ENCODE measurements around the gene CCDC194. TPM values are rescaled to one million over a fixed set of nuclear protein-coding genes. Genes with fewer than 3 reads are reported as not detected.

The CCDC194 gene
- total RNA-seq, 3 donors from 2014 or later: 0.24 to 0.53 (median 0.46) TPM

GRCh38 chr19:17419154-17419620, 25.2 kb upstream of the CCDC194 start:
- no peaks in the 10 kb centered on the region for H3K9me3 Mint-ChIP-seq
- peaks cover 11% of the 10 kb centered on the region for H3K36me3 Mint-ChIP-seq (ENCODE audit: insufficient read depth)
- H3K27me3 Mint-ChIP-seq (ENCODE audit: low read depth): no peaks in the 10 kb centered on the region
- no peak for DNase-seq
- H3K4me1 Mint-ChIP-seq (ENCODE audit: low read depth): peaks cover 10% of the 10 kb centered on the region
- H3K4me3 Mint-ChIP-seq: peak overlapping the region; percentile 91
- ATAC-seq: no peak

GRCh38 chr19:17418710-17419109, 24.7 kb upstream of the CCDC194 start:
- Mint-ChIP-seq H3K4me1 (ENCODE audit: low read depth) (peaks cover 10% of the 10 kb centered on the region), H3K27me3 (ENCODE audit: low read depth) (no peaks in the 10 kb centered on the region), H3K36me3 (ENCODE audit: insufficient read depth) (peaks cover 11% of the 10 kb centered on the region), H3K9me3 (no peaks in the 10 kb centered on the region), H3K4me3 (peak overlapping the region; percentile 91)
- no peak for DNase-seq
- ATAC-seq: no peak

GRCh38 chr19:17415121-17415520, 21.1 kb upstream of the CCDC194 start:
- no peaks in the 10 kb centered on the region for H3K27me3 Mint-ChIP-seq (ENCODE audit: low read depth)
- H3K9me3 Mint-ChIP-seq: no peaks in the 10 kb centered on the region
- peaks cover 19% of the 10 kb centered on the region for H3K4me1 Mint-ChIP-seq (ENCODE audit: low read depth)
- no peak overlapping the region for H3K4me3 Mint-ChIP-seq
- H3K36me3 Mint-ChIP-seq (ENCODE audit: insufficient read depth): peaks cover 19% of the 10 kb centered on the region
- no peak for DNase-seq
- no peak for ATAC-seq

- H3K4me3 Mint-ChIP-seq: no peak overlapping the region
- ATAC-seq (no peak), DNase-seq (no peak)
- no peaks in the 10 kb centered on the region for H3K9me3 Mint-ChIP-seq
- H3K27me3 Mint-ChIP-seq (ENCODE audit: low read depth): no peaks in the 10 kb centered on the region
- peaks cover 19% of the 10 kb centered on the region for H3K36me3 Mint-ChIP-seq (ENCODE audit: insufficient read depth)
- peaks cover 12% of the 10 kb centered on the region for H3K4me1 Mint-ChIP-seq (ENCODE audit: low read depth)
Observed at GRCh38 chr19:17414097-17414496, 20.1 kb upstream of the CCDC194 start.

GRCh38 chr19:17411801-17412200, 17.8 kb upstream of the CCDC194 start:
- H3K4me1 Mint-ChIP-seq (ENCODE audit: low read depth): peaks cover 21% of the 10 kb centered on the region
- DNase-seq (no peak), ATAC-seq (no peak)
- H3K27me3 Mint-ChIP-seq (ENCODE audit: low read depth): no peaks in the 10 kb centered on the region
- no peaks in the 10 kb centered on the region for H3K9me3 Mint-ChIP-seq
- peaks cover 16% of the 10 kb centered on the region for H3K36me3 Mint-ChIP-seq (ENCODE audit: insufficient read depth)
- no peak overlapping the region for H3K4me3 Mint-ChIP-seq

- H3K27me3 Mint-ChIP-seq (ENCODE audit: low read depth): no peaks in the 10 kb centered on the region
- H3K36me3 Mint-ChIP-seq (ENCODE audit: insufficient read depth): peaks cover 12% of the 10 kb centered on the region
- ATAC-seq (no peak), DNase-seq (no peak)
- peaks cover 26% of the 10 kb centered on the region for H3K4me1 Mint-ChIP-seq (ENCODE audit: low read depth)
- H3K4me3 Mint-ChIP-seq: no peak overlapping the region
- H3K9me3 Mint-ChIP-seq: no peaks in the 10 kb centered on the region
Observed at GRCh38 chr19:17409990-17410389, 16.0 kb upstream of the CCDC194 start.

GRCh38 chr19:17406887-17407196, 12.8 kb upstream of the CCDC194 start:
- Mint-ChIP-seq H3K27me3 (ENCODE audit: low read depth) (no peaks in the 10 kb centered on the region), H3K4me1 (ENCODE audit: low read depth) (peaks cover 28% of the 10 kb centered on the region), H3K9me3 (no peaks in the 10 kb centered on the region), H3K4me3 (peak overlapping the region; percentile 84), H3K36me3 (ENCODE audit: insufficient read depth) (peaks cover 2% of the 10 kb centered on the region)
- DNase-seq: no peak
- ATAC-seq: no peak

GRCh38 chr19:17406046-17406886, 12.3 kb upstream of the CCDC194 start:
- peak overlapping the region; percentile 84 for H3K4me3 Mint-ChIP-seq
- no peaks in the 10 kb centered on the region for H3K9me3 Mint-ChIP-seq
- H3K36me3 Mint-ChIP-seq (ENCODE audit: insufficient read depth): peaks cover 2% of the 10 kb centered on the region
- peaks cover 29% of the 10 kb centered on the region for H3K4me1 Mint-ChIP-seq (ENCODE audit: low read depth)
- DNase-seq (no peak), ATAC-seq (peak; percentile 24 to 35)
- no peaks in the 10 kb centered on the region for H3K27me3 Mint-ChIP-seq (ENCODE audit: low read depth)

GRCh38 chr19:17405250-17406045, 11.5 kb upstream of the CCDC194 start, which contains the start of gene BST2:
Gene BST2, minus strand, starts transcription at chr19:17405630. Its CDS starts 55 bp downstream, at chr19:17405575.
- H3K27me3 Mint-ChIP-seq (ENCODE audit: low read depth): no peaks in the 10 kb centered on the region
- H3K9me3 Mint-ChIP-seq: no peaks in the 10 kb centered on the region
- DNase-seq: peak; percentile 17
- H3K4me3 Mint-ChIP-seq: peak within 1 kb of the TSS; percentile 84
- H3K36me3 Mint-ChIP-seq (ENCODE audit: insufficient read depth): peaks cover 3% of the 10 kb centered on the region
- ATAC-seq: peak; percentile 69 to 75
- peaks cover 29% of the 10 kb centered on the region for H3K4me1 Mint-ChIP-seq (ENCODE audit: low read depth)

GRCh38 chr19:17404621-17405249, 10.7 kb upstream of the CCDC194 start:
- Mint-ChIP-seq H3K9me3 (no peaks in the 10 kb centered on the region), H3K27me3 (ENCODE audit: low read depth) (no peaks in the 10 kb centered on the region), H3K36me3 (ENCODE audit: insufficient read depth) (peaks cover 3% of the 10 kb centered on the region), H3K4me3 (peak overlapping the region; percentile 84), H3K4me1 (ENCODE audit: low read depth) (peaks cover 29% of the 10 kb centered on the region)
- DNase-seq (no peak), ATAC-seq (peak in 1 of 2 donors; percentile 1)

GRCh38 chr19:17404015-17404414, 10.0 kb upstream of the CCDC194 start:
- DNase-seq (no peak), ATAC-seq (no peak)
- H3K4me1 Mint-ChIP-seq (ENCODE audit: low read depth): peaks cover 29% of the 10 kb centered on the region
- peak overlapping the region; percentile 84 for H3K4me3 Mint-ChIP-seq
- H3K36me3 Mint-ChIP-seq (ENCODE audit: insufficient read depth): peaks cover 3% of the 10 kb centered on the region
- H3K9me3 Mint-ChIP-seq: no peaks in the 10 kb centered on the region
- no peaks in the 10 kb centered on the region for H3K27me3 Mint-ChIP-seq (ENCODE audit: low read depth)

GRCh38 chr19:17402982-17403855, 9.2 kb upstream of the CCDC194 start:
- Mint-ChIP-seq H3K27me3 (ENCODE audit: low read depth) (no peaks in the 10 kb centered on the region), H3K4me3 (peak overlapping the region; percentile 84), H3K9me3 (no peaks in the 10 kb centered on the region), H3K4me1 (ENCODE audit: low read depth) (peaks cover 29% of the 10 kb centered on the region), H3K36me3 (ENCODE audit: insufficient read depth) (peaks cover 3% of the 10 kb centered on the region)
- DNase-seq: peak; percentile 20
- peak; percentile 27 to 38 for ATAC-seq

GRCh38 chr19:17401628-17402027, 7.6 kb upstream of the CCDC194 start:
- Mint-ChIP-seq H3K4me3 (no peak overlapping the region), H3K9me3 (no peaks in the 10 kb centered on the region), H3K4me1 (ENCODE audit: low read depth) (peaks cover 17% of the 10 kb centered on the region), H3K27me3 (ENCODE audit: low read depth) (no peaks in the 10 kb centered on the region), H3K36me3 (ENCODE audit: insufficient read depth) (peaks cover 3% of the 10 kb centered on the region)
- DNase-seq: no peak
- no peak for ATAC-seq

Measured in activated T-cell treated with anti-CD3 and anti-CD28 coated beads, Interleukin-2, amount 50 U/mL, for 4 hours (primary cell).